GM12874 (cell line): ENCODE measurements around the gene SH2D7.

ENCODE experiments used
- TF ChIP-seq, protein P1 (sequence below): IDR thresholded peaks from 2 replicates; pipeline ENCODE4 v1.5.1; 2011; ENCODE audit warnings: low read depth, mild to moderate bottlenecking, control low read depth, low read length, moderate library complexity; ENCODE audit not compliant: insufficient read depth

The SH2D7 gene

GRCh38 chr15:78109156-78109555 lies 16.8 kb downstream of the SH2D7 start:
- TF ChIP-seq, protein P1, sequence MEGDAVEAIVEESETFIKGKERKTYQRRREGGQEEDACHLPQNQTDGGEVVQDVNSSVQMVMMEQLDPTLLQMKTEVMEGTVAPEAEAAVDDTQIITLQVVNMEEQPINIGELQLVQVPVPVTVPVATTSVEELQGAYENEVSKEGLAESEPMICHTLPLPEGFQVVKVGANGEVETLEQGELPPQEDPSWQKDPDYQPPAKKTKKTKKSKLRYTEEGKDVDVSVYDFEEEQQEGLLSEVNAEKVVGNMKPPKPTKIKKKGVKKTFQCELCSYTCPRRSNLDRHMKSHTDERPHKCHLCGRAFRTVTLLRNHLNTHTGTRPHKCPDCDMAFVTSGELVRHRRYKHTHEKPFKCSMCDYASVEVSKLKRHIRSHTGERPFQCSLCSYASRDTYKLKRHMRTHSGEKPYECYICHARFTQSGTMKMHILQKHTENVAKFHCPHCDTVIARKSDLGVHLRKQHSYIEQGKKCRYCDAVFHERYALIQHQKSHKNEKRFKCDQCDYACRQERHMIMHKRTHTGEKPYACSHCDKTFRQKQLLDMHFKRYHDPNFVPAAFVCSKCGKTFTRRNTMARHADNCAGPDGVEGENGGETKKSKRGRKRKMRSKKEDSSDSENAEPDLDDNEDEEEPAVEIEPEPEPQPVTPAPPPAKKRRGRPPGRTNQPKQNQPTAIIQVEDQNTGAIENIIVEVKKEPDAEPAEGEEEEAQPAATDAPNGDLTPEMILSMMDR: no peak

- TF ChIP-seq, protein P1: no peak
These were observed 17.7 kb downstream of the SH2D7 start for GRCh38 chr15:78110096-78110495.

DNA sequence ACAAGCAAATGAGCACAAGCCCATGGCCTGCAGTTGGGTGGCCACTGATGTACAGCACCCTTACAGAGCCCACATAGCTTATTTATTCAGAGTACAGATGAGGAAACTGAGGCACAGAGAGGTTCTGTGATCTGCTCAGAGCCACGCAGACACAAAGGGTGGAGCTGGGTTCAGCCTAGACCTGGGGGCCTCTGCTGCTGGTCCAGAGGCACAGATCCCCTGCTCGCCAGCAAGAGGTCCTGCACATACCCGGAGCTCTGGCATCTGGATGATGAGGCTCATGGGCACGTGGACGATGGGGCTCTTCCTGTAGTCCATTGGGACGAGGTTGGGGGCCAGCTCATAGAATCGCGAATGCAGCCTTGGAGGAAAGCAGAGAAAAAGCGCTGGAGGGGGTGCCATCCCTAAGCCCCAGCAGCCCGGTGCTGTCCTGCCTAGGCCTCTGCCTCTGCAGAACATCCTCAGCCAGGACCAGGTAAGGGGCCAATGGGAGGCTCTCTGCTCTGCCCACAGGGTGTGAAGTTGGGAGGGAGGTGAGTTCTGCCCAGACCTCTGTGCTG lies 18.6 kb downstream of the SH2D7 start:
- TF ChIP-seq, protein P1: no peak

GRCh38 chr15:78111788-78112187 lies 19.4 kb downstream of the SH2D7 start:
- TF ChIP-seq, protein P1: no peak

- TF ChIP-seq, protein P1: no peak
These were observed 20.2 kb downstream of the SH2D7 start for GRCh38 chr15:78112551-78112950.

- TF ChIP-seq, protein P1: no peak
These were observed 28.2 kb downstream of the SH2D7 start for GRCh38 chr15:78120523-78120922.

GRCh38 chr15:78125267-78125666 lies 32.9 kb downstream of the SH2D7 start:
- TF ChIP-seq, protein P1: no peak
